Measurements from ENCODE around the gene RNF114.
A peak's percentile ranks its signal among the peaks of the same experiment; 100 is the strongest.
"Not testable (repeated sequence)": the region's sequence is repeated elsewhere in the genome, so short reads cannot be mapped to it uniquely, and the experiment has no call there.

The RNF114 gene

GRCh38 chr20:49964964-49965780 lies 29.0 kb downstream of the RNF114 start:
- no peak for DNase-seq (ENCODE audit: low read depth, low spot score)

GRCh38 chr20:49965781-49966305 lies 29.6 kb downstream of the RNF114 start:
- DNase-seq (ENCODE audit: low read depth, low spot score), result no peak

GRCh38 chr20:49966861-49967260 lies 30.7 kb downstream of the RNF114 start:
- DNase-seq (ENCODE audit: low read depth, low spot score), result no peak

GRCh38 chr20:49969234-49969633 lies 33.0 kb downstream of the RNF114 start:
- DNase-seq (ENCODE audit: low read depth, low spot score), result no peak

GRCh38 chr20:49969946-49970345 lies 33.7 kb downstream of the RNF114 start:
- DNase-seq (ENCODE audit: low read depth, low spot score), result no peak

- no peak for DNase-seq (ENCODE audit: low read depth, low spot score)
Observed at GRCh38 chr20:49970498-49970897, 34.3 kb downstream of the RNF114 start.

- DNase-seq (ENCODE audit: low read depth, low spot score), result no peak
Observed at GRCh38 chr20:49973981-49974380, 37.8 kb downstream of the RNF114 start.

- no peak for DNase-seq (ENCODE audit: low read depth, low spot score)
Observed at GRCh38 chr20:49976542-49976941, 40.3 kb downstream of the RNF114 start.

- not testable (repeated sequence) for DNase-seq (ENCODE audit: low read depth, low spot score)
Observed at GRCh38 chr20:49977740-49978139, 41.5 kb downstream of the RNF114 start.

GRCh38 chr20:49978685-49979029 lies 42.5 kb downstream of the RNF114 start:
- DNase-seq (ENCODE audit: low read depth, low spot score), result no peak

GRCh38 chr20:49979030-49979832 lies 43.0 kb downstream of the RNF114 start:
- DNase-seq (ENCODE audit: low read depth, low spot score), result peak; percentile 41

GRCh38 chr20:49980140-49981008 lies 44.2 kb downstream of the RNF114 start:
- no peak for DNase-seq (ENCODE audit: low read depth, low spot score)

GRCh38 chr20:49981218-49982071 lies 45.2 kb downstream of the RNF114 start:
- DNase-seq (ENCODE audit: low read depth, low spot score), result no peak

- no peak for DNase-seq (ENCODE audit: low read depth, low spot score)
Observed at GRCh38 chr20:49982072-49982345, 45.8 kb downstream of the RNF114 start.

- DNase-seq (ENCODE audit: low read depth, low spot score), result peak; percentile 66
Observed at GRCh38 chr20:49982346-49983122, 46.3 kb downstream of the RNF114 start, which contains the start of gene SNAI1. TSS of gene SNAI1 (plus strand) at chr20:49982980. CDS start at chr20:49983060, 80 bp downstream.

- no peak for DNase-seq (ENCODE audit: low read depth, low spot score)
Observed at GRCh38 chr20:49983123-49983847, 47.1 kb downstream of the RNF114 start.

- no peak for DNase-seq (ENCODE audit: low read depth, low spot score)
Observed at GRCh38 chr20:49983848-49984408, 47.7 kb downstream of the RNF114 start.

- DNase-seq (ENCODE audit: low read depth, low spot score), result no peak
Observed at GRCh38 chr20:49984426-49985153, 48.4 kb downstream of the RNF114 start.
